CD4-positive, alpha-beta T cell (primary cell): ENCODE results near the gene PRKN. TPM values are rescaled to one million over a fixed set of nuclear protein-coding genes. Genes with fewer than 3 reads are reported as not detected.

ENCODE experiments used
- ATAC-seq: fragments of 200-7000 bp; cut with Tn5 transposase; one replicate; pipeline ENCODE4 v1.10.0; 2022; ENCODE audit warnings: mild to moderate bottlenecking; ENCODE audit not compliant: poor library complexity
- CTCF ChIA-PET: fragments of 350-600 bp; sonication (Branson Sonifier 250); formaldehyde crosslinking; loops from one replicate; lab custom pipeline; 2021; ENCODE audit warnings: antibody characterized with exemption, inconsistent platforms; lab: Charles Lee
- POLR2A ChIA-PET: fragments of 350-600 bp; sonication (Branson Sonifier 250); formaldehyde crosslinking; loops from one replicate; lab custom pipeline; 2021; ENCODE audit warnings: antibody characterized with exemption, inconsistent platforms; lab: Charles Lee
- DNase-seq, 14 experiments: peaks; one replicate each; pipeline ENCODE4 v3.0.0-alpha.2; 2013 to 2020; ENCODE audit warnings: mixed read lengths in 2 of 14
- H3K27ac ChIP-seq, 2 donors: one replicate each; pipeline versions ENCODE4 v1.5.1 to v1.7.0; 2013; ENCODE audit warnings: low read length in 2 of 2, low read depth in 1 of 2, mild to moderate bottlenecking in 1 of 2
- H3K27me3 ChIP-seq, 2 experiments: 1 replicate in 1 of 2; 2 replicates in 1 of 2; pipeline versions ENCODE4 v1.6.1 to v1.7.0; 2013; ENCODE audit warnings: low read length in 2 of 2, control low read depth in 1 of 2, mild to moderate bottlenecking in 1 of 2, moderate library complexity in 1 of 2; ENCODE audit not compliant: insufficient read depth in 2 of 2, control insufficient read depth in 1 of 2
- H3K36me3 ChIP-seq: one replicate; pipeline ENCODE4 v1.6.1; 2013; ENCODE audit warnings: low read length, control low read depth; ENCODE audit not compliant: insufficient read depth
- H3K4me1 ChIP-seq: one replicate; pipeline ENCODE4 v1.6.1; 2013; ENCODE audit warnings: low read length, control low read depth; ENCODE audit not compliant: insufficient read depth
- H3K4me3 ChIP-seq: one replicate; pipeline ENCODE4 v1.5.1; 2013; ENCODE audit warnings: mild to moderate bottlenecking, low read length, moderate library complexity
- H3K9me3 ChIP-seq, 2 experiments: 1 replicate in 1 of 2; 2 replicates in 1 of 2; pipeline versions ENCODE4 v1.6.1 to v1.7.0; 2013; ENCODE audit warnings: low read length in 2 of 2, mild to moderate bottlenecking in 2 of 2, control low read depth in 1 of 2, moderate library complexity in 1 of 2; ENCODE audit not compliant: control insufficient read depth in 1 of 2, insufficient read depth in 1 of 2
- H3K27ac Mint-ChIP-seq: one replicate; pipeline ENCODE4 v1.8.0; 2020; ENCODE audit warnings: mixed read lengths
- H3K27me3 Mint-ChIP-seq: one replicate; pipeline ENCODE4 v1.8.0; 2021; ENCODE audit warnings: mixed read lengths
- H3K36me3 Mint-ChIP-seq: one replicate; pipeline ENCODE4 v1.8.0; 2021; ENCODE audit warnings: low read depth, mixed read lengths
- H3K4me1 Mint-ChIP-seq: one replicate; pipeline ENCODE4 v1.8.0; 2021; ENCODE audit warnings: low read depth, mixed read lengths
- H3K4me3 Mint-ChIP-seq: one replicate; pipeline ENCODE4 v1.8.0; 2020; ENCODE audit warnings: mild to moderate bottlenecking, mixed read lengths
- H3K9me3 Mint-ChIP-seq: one replicate; pipeline ENCODE4 v1.8.0; 2020; ENCODE audit warnings: mixed read lengths
- intact Hi-C, 2 experiments: fragments of 100-400 bp; cut with DNase I in 1 of 2; cut with micrococcal nuclease in 1 of 2; formaldehyde crosslinking; loops; one replicate each; pipeline versions ENCODE4 v1.15.1 to v1.9.0; 2023 to 2025; cut with DNase I, micrococcal nuclease
- total RNA-seq, 174 experiments: library from RNA in 2 of 174; stranded (reverse) in 2 of 174; gene quantifications; one replicate each; pipeline ENCODE4 v1.2.3 and lab custom pipeline; 2021 to 2026
- TF ChIP-seq, protein P1 (sequence below): fragments of 200-600 bp; IDR thresholded peaks from one replicate; pipeline ENCODE4 v1.8.0; 2022; ENCODE audit warnings: antibody characterized with exemption, mild to moderate bottlenecking

Gene PRKN
- total RNA-seq, 2 experiments from 2014 or later: 5.2 to 5.4 TPM

DNA sequence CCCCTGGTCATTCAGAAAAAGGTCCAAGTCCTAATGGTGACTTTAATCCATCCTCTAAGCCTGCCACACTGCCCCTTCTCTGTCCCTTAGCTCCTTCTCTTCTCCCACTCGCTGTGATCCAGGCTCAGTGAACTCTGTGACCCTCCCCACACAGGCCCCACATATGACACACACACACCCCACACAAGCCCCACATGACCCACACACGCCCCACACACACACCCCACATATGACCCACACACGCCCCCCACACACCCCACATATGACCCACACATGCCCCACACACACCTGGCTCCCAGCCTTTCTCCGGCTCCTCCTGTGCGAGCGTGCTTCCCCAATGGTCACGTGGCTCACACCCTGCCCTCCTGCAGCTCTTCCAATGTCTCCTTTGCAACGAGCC lies 925.3 kb downstream of the PRKN start:
- Mint-ChIP-seq H3K36me3 (no peaks in the 10 kb centered on the region), H3K9me3 (no peaks in the 10 kb centered on the region), H3K27me3 (no peaks in the 10 kb centered on the region), H3K27ac (no peak overlapping the region), H3K4me3 (no peak overlapping the region), H3K4me1 (no peaks in the 10 kb centered on the region)
- Histone ChIP-seq H3K9me3 (no peaks in the 10 kb centered on the region), H3K4me1 (no peaks in the 10 kb centered on the region), H3K27me3 (no peaks in the 10 kb centered on the region), H3K27ac (no peak overlapping the region), H3K4me3 (no peak overlapping the region), H3K36me3 (no peaks in the 10 kb centered on the region)
- TF ChIP-seq, protein P1, sequence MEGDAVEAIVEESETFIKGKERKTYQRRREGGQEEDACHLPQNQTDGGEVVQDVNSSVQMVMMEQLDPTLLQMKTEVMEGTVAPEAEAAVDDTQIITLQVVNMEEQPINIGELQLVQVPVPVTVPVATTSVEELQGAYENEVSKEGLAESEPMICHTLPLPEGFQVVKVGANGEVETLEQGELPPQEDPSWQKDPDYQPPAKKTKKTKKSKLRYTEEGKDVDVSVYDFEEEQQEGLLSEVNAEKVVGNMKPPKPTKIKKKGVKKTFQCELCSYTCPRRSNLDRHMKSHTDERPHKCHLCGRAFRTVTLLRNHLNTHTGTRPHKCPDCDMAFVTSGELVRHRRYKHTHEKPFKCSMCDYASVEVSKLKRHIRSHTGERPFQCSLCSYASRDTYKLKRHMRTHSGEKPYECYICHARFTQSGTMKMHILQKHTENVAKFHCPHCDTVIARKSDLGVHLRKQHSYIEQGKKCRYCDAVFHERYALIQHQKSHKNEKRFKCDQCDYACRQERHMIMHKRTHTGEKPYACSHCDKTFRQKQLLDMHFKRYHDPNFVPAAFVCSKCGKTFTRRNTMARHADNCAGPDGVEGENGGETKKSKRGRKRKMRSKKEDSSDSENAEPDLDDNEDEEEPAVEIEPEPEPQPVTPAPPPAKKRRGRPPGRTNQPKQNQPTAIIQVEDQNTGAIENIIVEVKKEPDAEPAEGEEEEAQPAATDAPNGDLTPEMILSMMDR: no peak
- no peak for DNase-seq
- intact Hi-C loops: no loop called here
- ATAC-seq: no peak
- ChIA-PET CTCF (no interaction called here), POLR2A (no interaction called here)

DNA sequence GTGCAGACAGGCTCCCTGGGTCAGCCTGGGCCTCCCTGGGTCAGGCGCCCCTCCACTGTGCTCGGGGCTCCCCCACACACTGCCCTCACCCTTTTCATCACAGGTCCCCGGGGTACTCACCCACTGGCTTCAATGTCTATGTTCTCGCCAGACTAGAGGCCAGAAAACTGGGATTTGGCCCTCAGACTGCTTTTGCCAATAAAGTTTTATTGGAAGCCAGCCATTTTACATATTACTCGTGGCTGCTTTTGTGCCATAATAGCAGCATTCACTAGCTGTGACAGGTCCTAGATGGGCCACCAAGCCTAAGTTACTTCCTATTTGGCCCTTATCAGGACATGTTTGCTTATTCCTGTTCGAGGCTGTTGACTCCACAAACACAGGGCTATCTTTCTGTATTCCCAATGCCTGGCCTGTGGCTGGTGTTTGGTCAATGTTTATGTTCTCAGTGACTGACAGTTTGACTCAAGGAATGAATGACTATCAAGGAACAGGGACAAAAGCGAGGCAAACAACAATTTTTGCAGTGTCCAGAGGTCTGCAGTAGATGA lies 928.6 kb downstream of the PRKN start:
- H3K9me3 ChIP-seq: no peaks in the 10 kb centered on the region
- intact Hi-C loops: no loop called here
- ChIA-PET POLR2A (no interaction called here), CTCF (no interaction called here)
- Mint-ChIP-seq H3K27me3 (no peaks in the 10 kb centered on the region), H3K4me1 (no peaks in the 10 kb centered on the region), H3K27ac (no peak overlapping the region), H3K36me3 (peaks cover 4% of the 10 kb centered on the region), H3K9me3 (peaks cover 12% of the 10 kb centered on the region), H3K4me3 (no peak overlapping the region)
- no peak overlapping the region for H3K4me3 ChIP-seq
- no peaks in the 10 kb centered on the region for H3K36me3 ChIP-seq
- H3K4me1 ChIP-seq: no peaks in the 10 kb centered on the region
- TF ChIP-seq, protein P1: no peak
- no peak for ATAC-seq
- no peak for DNase-seq
- H3K27ac ChIP-seq: no peak overlapping the region
- H3K27me3 ChIP-seq: no peaks in the 10 kb centered on the region

DNA sequence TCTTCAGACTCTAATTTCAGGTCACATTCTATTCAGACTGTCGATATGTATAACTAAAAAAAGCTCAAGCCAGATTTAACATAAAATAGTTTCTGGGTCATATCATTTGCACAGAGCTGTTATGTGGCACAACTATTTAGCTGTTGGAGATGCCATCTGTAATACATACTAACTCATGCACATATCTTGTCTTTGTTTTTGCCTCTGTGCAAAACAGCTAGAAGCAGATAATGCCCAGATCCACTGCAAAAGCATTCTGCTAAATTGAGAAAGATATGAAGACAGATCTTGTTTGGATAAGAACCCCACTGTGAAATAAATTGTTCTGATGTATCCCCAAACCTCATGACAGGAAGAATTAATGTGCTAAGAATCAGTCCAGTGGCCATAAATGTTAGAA lies 930.9 kb downstream of the PRKN start:
- no peak overlapping the region for H3K4me3 Mint-ChIP-seq
- H3K9me3 Mint-ChIP-seq: peaks cover 15% of the 10 kb centered on the region
- POLR2A ChIA-PET: no interaction called here
- CTCF ChIA-PET: no interaction called here
- ATAC-seq (no peak), DNase-seq (no peak)
- TF ChIP-seq, protein P1: no peak
- no peak overlapping the region for H3K27ac Mint-ChIP-seq
- peaks cover 4% of the 10 kb centered on the region for H3K36me3 Mint-ChIP-seq
- Histone ChIP-seq H3K4me1 (no peaks in the 10 kb centered on the region), H3K36me3 (no peaks in the 10 kb centered on the region), H3K4me3 (no peak overlapping the region), H3K27me3 (no peaks in the 10 kb centered on the region), H3K27ac (no peak overlapping the region), H3K9me3 (no peaks in the 10 kb centered on the region)
- H3K27me3 Mint-ChIP-seq: no peaks in the 10 kb centered on the region
- intact Hi-C loops: no loop called here
- H3K4me1 Mint-ChIP-seq: no peaks in the 10 kb centered on the region
